Activated CD8-positive, alpha-beta T cell treated with anti-CD3 and anti-CD28 coated beads, Interleukin-2, amount 10 ng/mL, durations not matched to agents 7 days and 5 days (primary cell): ENCODE results near the gene NUMB. TPM values are rescaled to one million over a fixed set of nuclear protein-coding genes. Genes with fewer than 3 reads are reported as not detected.
A peak's percentile ranks its signal among the peaks of the same experiment; 100 is the strongest.
"Not testable (repeated sequence)": the region's sequence is repeated elsewhere in the genome, so short reads cannot be mapped to it uniquely, and the experiment has no call there.

ENCODE experiments used
- ATAC-seq: fragments of 150-1000 bp; cut with Tn5 transposase; one replicate; pipeline ENCODE4 v1.10.0; 2021; ENCODE audit warnings: moderate library complexity
- CTCF ChIA-PET: fragments of 350-600 bp; sonication (Branson Sonifier 250); formaldehyde crosslinking; loops from one replicate; lab custom pipeline; 2021; ENCODE audit warnings: antibody characterized with exemption; lab: Charles Lee
- POLR2A ChIA-PET: fragments of 350-600 bp; sonication (Branson Sonifier 250); formaldehyde crosslinking; loops from one replicate; lab custom pipeline; 2021; ENCODE audit warnings: antibody characterized with exemption; lab: Charles Lee
- DNase-seq: peaks from one replicate; pipeline ENCODE4 v3.0.0-alpha.2; 2020
- H3K27ac Mint-ChIP-seq: one replicate; pipeline ENCODE4 v1.8.0; 2021; ENCODE audit warnings: mild to moderate bottlenecking, mixed read lengths
- H3K27me3 Mint-ChIP-seq: one replicate; pipeline ENCODE4 v1.8.0; 2021; ENCODE audit warnings: low read depth, mixed read lengths
- H3K36me3 Mint-ChIP-seq: one replicate; pipeline ENCODE4 v1.8.0; 2021; ENCODE audit warnings: low read depth, mixed read lengths
- H3K4me1 Mint-ChIP-seq: one replicate; pipeline ENCODE4 v1.8.0; 2021; ENCODE audit warnings: low read depth, mixed read lengths
- H3K4me3 Mint-ChIP-seq: one replicate; pipeline ENCODE4 v1.8.0; 2021; ENCODE audit warnings: mild to moderate bottlenecking, mixed read lengths
- H3K9me3 Mint-ChIP-seq: one replicate; pipeline ENCODE4 v1.8.0; 2022; ENCODE audit warnings: mixed read lengths; ENCODE audit not compliant: insufficient read depth
- total RNA-seq, 2 experiments: library from RNA; stranded (reverse); gene quantifications; one replicate each; pipeline ENCODE4 v1.2.3, GENCODE V29; 2021

The NUMB gene
- total RNA-seq, 2 experiments from 2014 or later: 37.7 to 40.2 TPM

- H3K36me3 Mint-ChIP-seq, H3K4me3 Mint-ChIP-seq, ATAC-seq, CTCF ChIA-PET, H3K27me3 Mint-ChIP-seq, POLR2A ChIA-PET, H3K27ac Mint-ChIP-seq, DNase-seq, H3K9me3 Mint-ChIP-seq: not testable (repeated sequence)
- H3K4me1 Mint-ChIP-seq: peaks cover 15% of the 10 kb centered on the region
These were observed 149.1 kb downstream of the NUMB start for GRCh38 chr14:73309207-73309606.

GRCh38 chr14:73307261-73307660 is 151.1 kb downstream of the NUMB start:
- no peak for ATAC-seq

GRCh38 chr14:73305499-73305898 is 152.8 kb downstream of the NUMB start:
- CTCF ChIA-PET: interaction anchor here (0.8 kb wide), 1 partner anchor 11 kb away, joined by 3 read pairs; no protein-coding TSS in a partner anchor
- H3K4me1 Mint-ChIP-seq: no peaks in the 10 kb centered on the region
- POLR2A ChIA-PET: no interaction called here

More at GRCh38 chr14:73307261-73307660, 151.1 kb downstream of the NUMB start:
- DNase-seq: no peak
- H3K9me3 Mint-ChIP-seq: no peaks in the 10 kb centered on the region
- no peak overlapping the region for H3K27ac Mint-ChIP-seq
- no peak overlapping the region for H3K4me3 Mint-ChIP-seq
- peaks cover 2% of the 10 kb centered on the region for H3K36me3 Mint-ChIP-seq
- H3K4me1 Mint-ChIP-seq: peaks cover 8% of the 10 kb centered on the region
- no peaks in the 10 kb centered on the region for H3K27me3 Mint-ChIP-seq
- CTCF ChIA-PET: no interaction called here
- POLR2A ChIA-PET: no interaction called here

GRCh38 chr14:73295198-73295796 is 163.0 kb downstream of the NUMB start:
- Mint-ChIP-seq H3K36me3 (peaks cover 8% of the 10 kb centered on the region), H3K4me3 (no peak overlapping the region), H3K9me3 (no peaks in the 10 kb centered on the region), H3K4me1 (peaks cover 6% of the 10 kb centered on the region), H3K27ac (no peak overlapping the region), H3K27me3 (no peaks in the 10 kb centered on the region)
- CTCF ChIA-PET: interaction anchor here (0.6 to 3.5 kb wide), 53 partner anchors 9 to 330 kb away, joined by 3 to 124 read pairs (median 4); partner anchors contain the start of genes ACOT2 and NUMB
- POLR2A ChIA-PET: interaction anchor here (0.6 kb wide), 1 partner anchor 109 kb away, joined by 4 read pairs; no protein-coding TSS in a partner anchor
- peak; percentile 37 for DNase-seq
- ATAC-seq: no peak

More at GRCh38 chr14:73305499-73305898, 152.8 kb downstream of the NUMB start:
- Mint-ChIP-seq H3K36me3 (peaks cover 2% of the 10 kb centered on the region), H3K9me3 (no peaks in the 10 kb centered on the region), H3K27me3 (no peaks in the 10 kb centered on the region), H3K4me3 (no peak overlapping the region), H3K27ac (no peak overlapping the region)
- DNase-seq: no peak
- ATAC-seq: no peak

GRCh38 chr14:73293782-73294781 is 164.3 kb downstream of the NUMB start:
- Mint-ChIP-seq H3K36me3 (peaks cover 9% of the 10 kb centered on the region), H3K27me3 (no peaks in the 10 kb centered on the region), H3K4me1 (peaks cover 17% of the 10 kb centered on the region), H3K4me3 (no peak overlapping the region), H3K27ac (no peak overlapping the region), H3K9me3 (no peaks in the 10 kb centered on the region)
- ChIA-PET CTCF (interaction anchor here (0.5 to 3.5 kb wide), 37 partner anchors 8 to 342 kb away, joined by 3 to 124 read pairs (median 6); partner anchors contain the start of genes ACOT2 and NUMB), POLR2A (no interaction called here)
- ATAC-seq (no peak), DNase-seq (no peak)

GRCh38 chr14:73290279-73290678 is 168.1 kb downstream of the NUMB start:
- ChIA-PET CTCF (interaction anchor here (1.5 to 1.7 kb wide), 2 partner anchors 19 to 182 kb away, joined by 3 to 7 read pairs; no protein-coding TSS in a partner anchor), POLR2A (interaction anchor here (1.6 kb wide), 1 partner anchor 168 kb away, joined by 3 read pairs; the partner anchor contains the start of gene NUMB)
- Mint-ChIP-seq H3K36me3 (peaks cover 13% of the 10 kb centered on the region), H3K4me1 (peaks cover 18% of the 10 kb centered on the region), H3K4me3 (no peak overlapping the region), H3K27me3 (no peaks in the 10 kb centered on the region), H3K27ac (no peak overlapping the region), H3K9me3 (no peaks in the 10 kb centered on the region)
- no peak for ATAC-seq
- no peak for DNase-seq

- Mint-ChIP-seq H3K27ac (no peak overlapping the region), H3K9me3 (no peaks in the 10 kb centered on the region), H3K4me1 (peaks cover 18% of the 10 kb centered on the region), H3K27me3 (no peaks in the 10 kb centered on the region), H3K4me3 (no peak overlapping the region), H3K36me3 (peaks cover 13% of the 10 kb centered on the region)
- ChIA-PET CTCF (interaction anchor here (1.5 to 1.7 kb wide), 2 partner anchors 18 to 182 kb away, joined by 3 to 7 read pairs; no protein-coding TSS in a partner anchor), POLR2A (interaction anchor here (1.6 kb wide), 1 partner anchor 169 kb away, joined by 3 read pairs; the partner anchor contains the start of gene NUMB)
- DNase-seq: no peak
- ATAC-seq: no peak
These were observed 168.6 kb downstream of the NUMB start for GRCh38 chr14:73289729-73290128.

GRCh38 chr14:73289308-73289707 is 169.0 kb downstream of the NUMB start:
- Mint-ChIP-seq H3K9me3 (no peaks in the 10 kb centered on the region), H3K4me3 (no peak overlapping the region), H3K27me3 (no peaks in the 10 kb centered on the region), H3K4me1 (peaks cover 18% of the 10 kb centered on the region), H3K36me3 (peaks cover 15% of the 10 kb centered on the region), H3K27ac (no peak overlapping the region)
- DNase-seq: no peak
- ATAC-seq: no peak
- ChIA-PET POLR2A (interaction anchor here (1.6 kb wide), 1 partner anchor 169 kb away, joined by 3 read pairs; the partner anchor contains the start of gene NUMB), CTCF (interaction anchor here (1.5 to 1.9 kb wide), 3 partner anchors 18 to 182 kb away, joined by 3 to 5 read pairs (median 3); no protein-coding TSS in a partner anchor)

GRCh38 chr14:73287071-73287470 is 171.3 kb downstream of the NUMB start:
- peaks cover 26% of the 10 kb centered on the region for H3K36me3 Mint-ChIP-seq
- DNase-seq (no peak), ATAC-seq (no peak)
- H3K4me3 Mint-ChIP-seq: no peak overlapping the region
- ChIA-PET CTCF (interaction anchor here (2.4 kb wide), 1 partner anchor 8 kb away, joined by 16 read pairs; no protein-coding TSS in a partner anchor), POLR2A (no interaction called here)
- no peaks in the 10 kb centered on the region for H3K27me3 Mint-ChIP-seq
- H3K9me3 Mint-ChIP-seq: no peaks in the 10 kb centered on the region
- no peak overlapping the region for H3K27ac Mint-ChIP-seq
- peaks cover 23% of the 10 kb centered on the region for H3K4me1 Mint-ChIP-seq

- H3K4me1 Mint-ChIP-seq: peaks cover 27% of the 10 kb centered on the region
- H3K9me3 Mint-ChIP-seq: no peaks in the 10 kb centered on the region
- ATAC-seq (no peak), DNase-seq (no peak)
- no peak overlapping the region for H3K27ac Mint-ChIP-seq
- peaks cover 30% of the 10 kb centered on the region for H3K36me3 Mint-ChIP-seq
- no peak overlapping the region for H3K4me3 Mint-ChIP-seq
- CTCF ChIA-PET: interaction anchor here (2.4 kb wide), 1 partner anchor 9 kb away, joined by 16 read pairs; no protein-coding TSS in a partner anchor
- POLR2A ChIA-PET: no interaction called here
- H3K27me3 Mint-ChIP-seq: no peaks in the 10 kb centered on the region
These were observed 171.7 kb downstream of the NUMB start for GRCh38 chr14:73286598-73286997.

- H3K4me3 Mint-ChIP-seq: no peak overlapping the region
- peaks cover 29% of the 10 kb centered on the region for H3K4me1 Mint-ChIP-seq
- ATAC-seq (no peak), DNase-seq (no peak)
- no peaks in the 10 kb centered on the region for H3K27me3 Mint-ChIP-seq
- H3K36me3 Mint-ChIP-seq: peaks cover 35% of the 10 kb centered on the region
- POLR2A ChIA-PET: interaction anchor here (0.7 kb wide), 1 partner anchor 374 kb away, joined by 3 read pairs; no protein-coding TSS in a partner anchor
- CTCF ChIA-PET: interaction anchor here (0.8 to 2.4 kb wide), 2 partner anchors 9 to 18 kb away, joined by 3 to 16 read pairs; no protein-coding TSS in a partner anchor
- H3K9me3 Mint-ChIP-seq: no peaks in the 10 kb centered on the region
- H3K27ac Mint-ChIP-seq: no peak overlapping the region
These were observed 172.4 kb downstream of the NUMB start for GRCh38 chr14:73285979-73286378.
